Ovary (tissue), 3 donors: Measurements from ENCODE around the gene RRP8.

Experiments used
- CTCF ChIP-seq, 3 donors: fragments of 450-650 bp in 2 of 3; fragments of 200-600 bp in 1 of 3; IDR thresholded peaks; one replicate each; pipeline versions ENCODE4 v1.5.1 to v1.8.0; 2016 to 2022; ENCODE audit warnings: antibody characterized with exemption in 3 of 3, mild to moderate bottlenecking in 1 of 3
- EP300 ChIP-seq: sonication (generic); formaldehyde crosslinking; IDR thresholded peaks from one replicate; pipeline ENCODE4 v1.6.1; 2017; ENCODE audit warnings: antibody characterized with exemption
- POLR2A ChIP-seq: fragments of 450-650 bp; IDR thresholded peaks from one replicate; pipeline ENCODE4 v1.6.1; 2017; ENCODE audit warnings: antibody characterized with exemption, mild to moderate bottlenecking, moderate library complexity
- donor health status: DM: no; HTN: no; CAD: no.

- TF ChIP-seq CTCF (IDR thresholded peaks at IDR 0.05) (no peak), POLR2A (no peak), EP300 (no peak)
Observed at GRCh38 chr11:6547177-6547576, 56.2 kb downstream of the RRP8 start.
